CD14-positive monocyte (primary cell): ENCODE measurements around the gene POMT2. TPM values are rescaled to one million over a fixed set of nuclear protein-coding genes. Genes with fewer than 3 reads are reported as not detected.

Source experiments
- DNase-seq, 3 donors: peaks; one replicate each; pipeline ENCODE4 v3.0.0-alpha.2; 2011 to 2022
- H2AFZ ChIP-seq: 2 replicates; pipeline ENCODE4 v1.6.0; 2012; ENCODE audit warnings: mild to moderate bottlenecking, low read depth, low read length, inconsistent platforms; ENCODE audit not compliant: insufficient read depth, poor library complexity, severe bottlenecking
- H3K27ac ChIP-seq, 2 donors: 1 replicate in 1 of 2; 2 replicates in 1 of 2; pipeline ENCODE4 v1.5.1; 2012 to 2013; ENCODE audit warnings: low read length in 2 of 2, control low read depth in 1 of 2, inconsistent platforms in 1 of 2, low read depth in 1 of 2, mild to moderate bottlenecking in 1 of 2
- H3K27me3 ChIP-seq, 2 donors: one replicate each; pipeline versions ENCODE4 v1.6.0 to v1.6.1; 2011 to 2013; ENCODE audit warnings: low read length in 2 of 2; ENCODE audit not compliant: control insufficient read depth in 2 of 2, insufficient read depth in 2 of 2
- H3K36me3 ChIP-seq, 2 donors: replicated peaks in 1 of 2; 1 replicate in 1 of 2; 2 replicates in 1 of 2; pipeline versions ENCODE4 v1.5.1 to v1.6.1; 2012 to 2013; ENCODE audit warnings: low read length in 2 of 2, control low read depth in 1 of 2, inconsistent platforms in 1 of 2, mild to moderate bottlenecking in 1 of 2; ENCODE audit not compliant: insufficient read depth in 2 of 2, control insufficient read depth in 1 of 2
- H3K4me1 ChIP-seq, 2 donors: 1 replicate in 1 of 2; 2 replicates in 1 of 2; pipeline versions ENCODE4 v1.5.1 to v1.6.1; 2012 to 2013; ENCODE audit warnings: low read length in 2 of 2, control low read depth in 1 of 2, inconsistent platforms in 1 of 2, mild to moderate bottlenecking in 1 of 2, moderate library complexity in 1 of 2; ENCODE audit not compliant: insufficient read depth in 2 of 2, control insufficient read depth in 1 of 2
- H3K4me2 ChIP-seq: replicated peaks from 2 replicates; pipeline ENCODE3; 2012; ENCODE audit warnings: low read length, moderate library complexity, mild to moderate bottlenecking; ENCODE audit not compliant: poor library complexity, severe bottlenecking; ENCODE audit errors: extremely low read depth
- H3K4me3 ChIP-seq, 3 experiments: fragments of 200-600 bp in 1 of 3; sonication (generic) in 1 of 3; replicated peaks in 1 of 3; 1 replicate in 2 of 3; 2 replicates in 1 of 3; pipeline ENCODE4 v1.5.1; 2011 to 2013; ENCODE audit warnings: low read length in 3 of 3, mild to moderate bottlenecking in 3 of 3, control low read depth in 2 of 3, low read depth in 2 of 3, inconsistent platforms in 1 of 3, moderate library complexity in 1 of 3
- H3K79me2 ChIP-seq: 2 replicates; pipeline ENCODE4 v1.6.0; 2012; ENCODE audit warnings: mild to moderate bottlenecking, control low read depth, inconsistent platforms, low read length, moderate library complexity; ENCODE audit not compliant: insufficient read depth
- H3K9ac ChIP-seq: 2 replicates; pipeline ENCODE4 v1.6.0; 2017; ENCODE audit warnings: low read length, mild to moderate bottlenecking; ENCODE audit not compliant: insufficient read depth, poor library complexity, severe bottlenecking
- H3K9me3 ChIP-seq, 2 donors: replicated peaks in 1 of 2; 1 replicate in 1 of 2; 2 replicates in 1 of 2; pipeline versions ENCODE4 v1.5.1 to v1.6.1; 2012 to 2013; ENCODE audit warnings: low read length in 2 of 2, control low read depth in 1 of 2; ENCODE audit not compliant: control insufficient read depth in 1 of 2, insufficient read depth in 1 of 2
- H4K20me1 ChIP-seq: 2 replicates; pipeline ENCODE4 v1.6.0; 2012; ENCODE audit warnings: mild to moderate bottlenecking, low read length, control low read depth, moderate library complexity; ENCODE audit not compliant: insufficient read depth
- H3K27ac Mint-ChIP-seq, 7 donors: one replicate each; pipeline ENCODE4 v1.8.0; 2020; ENCODE audit warnings: mild to moderate bottlenecking in 7 of 7, mixed read lengths in 7 of 7, moderate library complexity in 6 of 7, inconsistent platforms in 2 of 7
- H3K27me3 Mint-ChIP-seq, 3 donors: one replicate each; pipeline ENCODE4 v1.8.0; 2021 to 2022; ENCODE audit warnings: low read depth in 3 of 3, mild to moderate bottlenecking in 3 of 3, mixed read lengths in 3 of 3, moderate library complexity in 3 of 3, inconsistent platforms in 1 of 3
- H3K36me3 Mint-ChIP-seq, 2 donors: one replicate each; pipeline ENCODE4 v1.8.0; 2020; ENCODE audit warnings: mixed read lengths in 2 of 2, inconsistent platforms in 1 of 2, mild to moderate bottlenecking in 1 of 2
- H3K4me1 Mint-ChIP-seq: one replicate; pipeline ENCODE4 v1.8.0; 2020; ENCODE audit warnings: mild to moderate bottlenecking, mixed read lengths
- H3K4me3 Mint-ChIP-seq, 2 donors: one replicate each; pipeline ENCODE4 v1.8.0; 2020; ENCODE audit warnings: mild to moderate bottlenecking in 2 of 2, mixed read lengths in 2 of 2, moderate library complexity in 1 of 2
- H3K9me3 Mint-ChIP-seq, 7 donors: one replicate each; pipeline ENCODE4 v1.8.0; 2020 to 2022; ENCODE audit warnings: mixed read lengths in 7 of 7, mild to moderate bottlenecking in 6 of 7, moderate library complexity in 6 of 7, inconsistent platforms in 2 of 7
- CTCF ChIP-seq: fragments of 200-600 bp; IDR thresholded peaks from one replicate; pipeline ENCODE4 v1.8.0; 2022; ENCODE audit warnings: antibody characterized with exemption, mild to moderate bottlenecking
- WGBS: methylation state at CpG from one replicate; pipeline ENCODE4 v1.1.5; 2013; ENCODE audit warnings: missing lambda C conversion rate; ENCODE audit not compliant: insufficient coverage; 5-methylcytosine and 5-hydroxymethylcytosine counted together
- intact Hi-C, 2 donors: fragments of 100-400 bp; cut with micrococcal nuclease; formaldehyde crosslinking; loops; one replicate each; pipeline versions ENCODE4 v1.15.0 to v1.15.1; 2023
- polyA plus RNA-seq, 3 donors: library from polyadenylated mRNA; depleted of rRNA in 1 of 3; unstranded in 2 of 3; stranded (reverse) in 1 of 3; fragments of 300-500 nt in 2 of 3; fragments of >200 nt in 1 of 3; fragmentation: Illumina TruSeq in 2 of 3; gene quantifications; 1 replicate in 2 of 3; 2 replicates in 1 of 3; pipeline ENCODE4 v1.2.3, GENCODE V29; 2012 to 2021

The POMT2 gene
- polyA plus RNA-seq, 3 donors: 1.5 to 8.9 (median 1.8) TPM

GRCh38 chr14:77271113-77271710 is 49.5 kb downstream of the POMT2 start, which contains the start of gene NGB:
Gene NGB (minus strand): TSS chr14:77271206. CDS start chr14:77270937, 269 bp downstream.
- no peak for TF ChIP-seq CTCF
- H3K4me3 ChIP-seq: no peak within 1 kb of the TSS
- no peaks in the 10 kb centered on the region for H4K20me1 ChIP-seq
- H3K4me3 Mint-ChIP-seq: peak within 1 kb of the TSS in 1 of 2 donors; percentile 86
- intact Hi-C loops: no loop called here
- H3K9ac ChIP-seq: no peak within 1 kb of the TSS
- 16% methylated on average over 36 of the region's 38 CpGs for WGBS
- H3K9me3 Mint-ChIP-seq: peaks cover 0 to 23% (median 8%) of the 10 kb centered on the region in 7 donors
- no peak within 1 kb of the TSS for H3K4me2 ChIP-seq
- H3K4me1 ChIP-seq: no peaks in the 10 kb centered on the region
- no peak within 1 kb of the TSS for H3K27ac ChIP-seq
- peaks cover 20 to 35% of the 10 kb centered on the region in 2 donors for H3K27me3 ChIP-seq
- no peaks in the 10 kb centered on the region for H3K79me2 ChIP-seq
- DNase-seq: no peak
- no peaks in the 10 kb centered on the region for H3K36me3 ChIP-seq
- H3K27ac Mint-ChIP-seq: peak within 1 kb of the TSS in 1 of 7 donors; percentile 66
- peaks cover 0 to 1% of the 10 kb centered on the region in 2 donors for H3K36me3 Mint-ChIP-seq
- no peaks in the 10 kb centered on the region for H3K4me1 Mint-ChIP-seq
- H3K9me3 ChIP-seq: peaks cover 0 to 11% of the 10 kb centered on the region in 2 donors
- H2AFZ ChIP-seq: no peak within 1 kb of the TSS
- peaks cover 41 to 57% (median 43%) of the 10 kb centered on the region in 3 donors for H3K27me3 Mint-ChIP-seq

GRCh38 chr14:77270361-77271112 is 50.1 kb downstream of the POMT2 start:
- H3K4me1 Mint-ChIP-seq: no peaks in the 10 kb centered on the region
- H4K20me1 ChIP-seq: no peaks in the 10 kb centered on the region
- WGBS: 1% methylated on average over 78 of the region's 84 CpGs
- H3K4me3 ChIP-seq: no peak overlapping the region
- peaks cover 0 to 23% (median 8%) of the 10 kb centered on the region in 7 donors for H3K9me3 Mint-ChIP-seq
- H3K36me3 ChIP-seq: no peaks in the 10 kb centered on the region
- H3K27ac ChIP-seq: no peak overlapping the region
- no peaks in the 10 kb centered on the region for H3K79me2 ChIP-seq
- TF ChIP-seq CTCF: no peak
- peaks cover 41 to 56% (median 43%) of the 10 kb centered on the region in 3 donors for H3K27me3 Mint-ChIP-seq
- H3K9ac ChIP-seq: no peak overlapping the region
- no peak for DNase-seq
- H3K36me3 Mint-ChIP-seq: peaks cover 0 to 1% of the 10 kb centered on the region in 2 donors
- no peak overlapping the region for H2AFZ ChIP-seq
- no peak overlapping the region for H3K4me2 ChIP-seq
- H3K4me3 Mint-ChIP-seq: peak overlapping the region in 1 of 2 donors; percentile 73
- H3K9me3 ChIP-seq: peaks cover 0 to 11% of the 10 kb centered on the region in 2 donors
- H3K4me1 ChIP-seq: no peaks in the 10 kb centered on the region
- H3K27ac Mint-ChIP-seq: no peak overlapping the region
- H3K27me3 ChIP-seq: peaks cover 20 to 35% of the 10 kb centered on the region in 2 donors
- intact Hi-C loops: no loop called here
